GM23338 (cell line): ENCODE measurements around the gene BSPH1. TPM values are rescaled to one million over a fixed set of nuclear protein-coding genes. Genes with fewer than 3 reads are reported as not detected.
"Not testable (repeated sequence)": the region's sequence is repeated elsewhere in the genome, so short reads cannot be mapped to it uniquely, and the experiment has no call there.

Experiments
- ATAC-seq: fragments of 200-7000 bp; cut with Tn5 transposase; 3 replicates; pipeline ENCODE4 v1.9.1; 2020
- DNase-seq: peaks from one replicate; pipeline ENCODE4 v3.0.0-alpha.2; 2015; ENCODE audit warnings: low spot score
- H2AFZ ChIP-seq: fragments of 200-600 bp; sonication (generic); 2 replicates; pipeline ENCODE4 v1.8.0; 2016; ENCODE audit warnings: antibody characterized with exemption, mild to moderate bottlenecking, moderate library complexity
- H3F3A ChIP-seq: fragments of 200-600 bp; sonication (generic); replicated peaks from 2 replicates; pipeline ENCODE4 v1.8.0; 2017; ENCODE audit warnings: antibody characterized with exemption, mixed run types, low read depth
- H3K27ac ChIP-seq: fragments of 200-600 bp; sonication (generic); 2 replicates; pipeline ENCODE4 v1.6.1; 2016; ENCODE audit warnings: low read depth
- H3K27me3 ChIP-seq: fragments of 200-600 bp; sonication (generic); 2 replicates; pipeline ENCODE4 v1.8.0; 2016; ENCODE audit warnings: mild to moderate bottlenecking, mixed run types, moderate library complexity; ENCODE audit not compliant: insufficient read depth
- H3K36me3 ChIP-seq: fragments of 200-600 bp; sonication (generic); 2 replicates; pipeline ENCODE4 v1.8.0; 2016; ENCODE audit warnings: mild to moderate bottlenecking; ENCODE audit not compliant: insufficient read depth
- H3K4me1 ChIP-seq: fragments of 200-600 bp; sonication (generic); 2 replicates; pipeline ENCODE4 v1.8.0; 2016; ENCODE audit warnings: mild to moderate bottlenecking, moderate library complexity; ENCODE audit not compliant: insufficient read depth
- H3K4me2 ChIP-seq: fragments of 200-600 bp; sonication (generic); 2 replicates; pipeline ENCODE4 v1.7.1; 2017; ENCODE audit warnings: mixed run types
- H3K4me3 ChIP-seq: fragments of 200-600 bp; sonication (generic); 2 replicates; pipeline ENCODE4 v1.6.1; 2016; ENCODE audit warnings: mixed run types
- H3K79me2 ChIP-seq: fragments of 200-600 bp; sonication (generic); replicated peaks from 2 replicates; pipeline ENCODE4 v1.8.0; 2017; ENCODE audit warnings: mild to moderate bottlenecking; ENCODE audit not compliant: insufficient read depth
- H3K9me2 ChIP-seq: fragments of 200-600 bp; sonication (generic); 2 replicates; pipeline ENCODE4 v1.8.0; 2017; ENCODE audit not compliant: insufficient read depth
- H4K20me1 ChIP-seq: fragments of 200-600 bp; sonication (generic); replicated peaks from 2 replicates; pipeline ENCODE4 v1.8.0; 2017; ENCODE audit warnings: mild to moderate bottlenecking; ENCODE audit not compliant: insufficient read depth
- H3K27ac Mint-ChIP-seq: 2 replicates; pipeline ENCODE4 v1.8.0; 2020; ENCODE audit warnings: inconsistent platforms, mild to moderate bottlenecking, moderate library complexity, mixed read lengths
- H3K27me3 Mint-ChIP-seq: 3 replicates; pipeline ENCODE4 v1.8.0; 2022; ENCODE audit warnings: low read depth, mild to moderate bottlenecking, moderate library complexity, mixed read lengths, inconsistent platforms; ENCODE audit not compliant: insufficient read depth, poor library complexity
- H3K36me3 Mint-ChIP-seq: 3 replicates; pipeline ENCODE4 v1.8.0; 2021; ENCODE audit warnings: low read depth, mild to moderate bottlenecking, inconsistent platforms, moderate library complexity, mixed read lengths
- H3K4me1 Mint-ChIP-seq: 3 replicates; pipeline ENCODE4 v1.8.0; 2020; ENCODE audit warnings: mild to moderate bottlenecking, inconsistent platforms, mixed read lengths
- H3K4me3 Mint-ChIP-seq: 3 replicates; pipeline ENCODE4 v1.8.0; 2021; ENCODE audit warnings: moderate library complexity, mild to moderate bottlenecking, inconsistent platforms, mixed read lengths
- H3K9me3 Mint-ChIP-seq: 3 replicates; pipeline ENCODE4 v1.8.0; 2020; ENCODE audit warnings: moderate library complexity, mild to moderate bottlenecking, inconsistent platforms, mixed read lengths
- CTCF ChIP-seq, 2 experiments: fragments of 200-600 bp in 1 of 2; sonication (generic) in 1 of 2; conservative IDR thresholded peaks; 2 replicates each; pipeline versions ENCODE4 v1.5.1 to v1.6.1; 2016 to 2017; ENCODE audit warnings: antibody characterized with exemption in 2 of 2, low read depth in 2 of 2, mild to moderate bottlenecking in 2 of 2, moderate library complexity in 1 of 2
- polyA plus RNA-seq: library from polyadenylated mRNA; unstranded; fragments of >200 nt; fragmentation: Nextera tagmentation; extraction: Ambion mirVana; gene quantifications from 2 replicates; pipeline ENCODE4 v1.2.1, GENCODE V29; 2016
- total RNA-seq: library from RNA; depleted of rRNA; stranded (reverse); fragments of >200 nt; shearing (Covaris generic); gene quantifications from 2 replicates; pipeline ENCODE4 v1.2.3, GENCODE V29; 2014; rRNA removed

BSPH1 gene
- total and polyA plus RNA-seq, 2 experiments from 2014 or later: not detected

DNA sequence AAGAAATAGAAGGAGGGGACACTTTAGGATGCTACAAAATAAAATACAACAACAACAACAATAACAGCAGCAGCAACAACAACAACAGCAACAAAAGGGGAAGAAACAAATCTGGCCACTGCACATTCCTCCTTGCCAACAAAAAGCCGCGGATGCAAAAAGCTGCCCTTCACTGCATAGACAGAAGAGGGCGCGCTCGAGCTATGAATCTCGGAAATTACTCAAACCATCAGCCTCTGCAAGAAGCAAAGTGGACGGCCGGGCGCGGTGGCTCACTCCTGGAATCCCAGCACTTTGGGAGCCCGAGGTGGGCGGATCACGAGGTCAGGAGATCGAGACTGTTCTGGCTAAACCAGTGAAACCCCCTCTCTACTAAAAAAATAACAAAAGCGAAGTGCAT is 71.9 kb downstream of the BSPH1 start:
- H3K27me3 ChIP-seq, H3K4me3 Mint-ChIP-seq, H3K79me2 ChIP-seq, H3K4me1 ChIP-seq, H3F3A ChIP-seq, H3K9me2 ChIP-seq, H3K27ac Mint-ChIP-seq, H3K9me3 Mint-ChIP-seq, H3K4me1 Mint-ChIP-seq, H3K4me2 ChIP-seq, H4K20me1 ChIP-seq, H3K4me3 ChIP-seq, H3K36me3 ChIP-seq, DNase-seq, H2AFZ ChIP-seq, ATAC-seq, H3K27me3 Mint-ChIP-seq, H3K36me3 Mint-ChIP-seq, H3K27ac ChIP-seq: not testable (repeated sequence)
- peak; percentile 35 to 47 for TF ChIP-seq CTCF (conservative IDR thresholded peaks at IDR 0.05; ENCODE audit: low read depth in 2 of 2)

Other genes with a start within 250 kb of the BSPH1 start
- gene NOP53, start 246.6 kb downstream of the BSPH1 start, total RNA-seq: 151 and 167 TPM in 2 replicates
- gene NOP53, start 246.6 kb downstream of the BSPH1 start, polyA plus RNA-seq: 192 and 211 TPM in 2 replicates
- gene SELENOW, start 213.5 kb downstream of the BSPH1 start, total RNA-seq: 524 and 558 TPM in 2 replicates
- gene SELENOW, start 213.5 kb downstream of the BSPH1 start, polyA plus RNA-seq: 811 and 820 TPM in 2 replicates
- 0.19 and 0.28 TPM in 2 replicates for gene TPRX1, start 187.6 kb downstream of the BSPH1 start, total RNA-seq
- 0.14 TPM in 1 of 2 replicates, not detected in the other for gene TPRX1, start 187.6 kb downstream of the BSPH1 start, polyA plus RNA-seq
- gene CRX, start 170.2 kb downstream of the BSPH1 start, total RNA-seq: not detected in 2 replicates
- gene CRX, start 170.2 kb downstream of the BSPH1 start, polyA plus RNA-seq: 0.07 and 0.15 TPM in 2 replicates
- gene TPRX2, start 132.9 kb downstream of the BSPH1 start, total RNA-seq: not detected in 2 replicates
- not detected in 2 replicates for gene TPRX2, start 132.9 kb downstream of the BSPH1 start, polyA plus RNA-seq
- gene SULT2A1, start 105.9 kb downstream of the BSPH1 start, total RNA-seq: not detected in 2 replicates
- not detected in 2 replicates for gene SULT2A1, start 105.9 kb downstream of the BSPH1 start, polyA plus RNA-seq
- not detected in 2 replicates for gene ELSPBP1, start 2.5 kb upstream of the BSPH1 start, total RNA-seq
- not detected in 2 replicates for gene ELSPBP1, start 2.5 kb upstream of the BSPH1 start, polyA plus RNA-seq
- gene CABP5, start 51.9 kb upstream of the BSPH1 start, total RNA-seq: not detected in 2 replicates
- not detected in 2 replicates for gene CABP5, start 51.9 kb upstream of the BSPH1 start, polyA plus RNA-seq
- 2.0 and 3.4 TPM in 2 replicates for gene PLA2G4C, start 118.6 kb upstream of the BSPH1 start, total RNA-seq
- 2.9 and 4.1 TPM in 2 replicates for gene PLA2G4C, start 118.6 kb upstream of the BSPH1 start, polyA plus RNA-seq
- gene LIG1, start 178.2 kb upstream of the BSPH1 start, total RNA-seq: 75.0 and 79.3 TPM in 2 replicates
- gene LIG1, start 178.2 kb upstream of the BSPH1 start, polyA plus RNA-seq: 96.9 and 122 TPM in 2 replicates
- gene ZSWIM9, start 178.5 kb upstream of the BSPH1 start, total RNA-seq: 9.1 and 10.6 TPM in 2 replicates
- gene ZSWIM9, start 178.5 kb upstream of the BSPH1 start, polyA plus RNA-seq: 2.9 and 4.2 TPM in 2 replicates